ENCODE results near the gene ZDHHC20.

ZDHHC20 gene

GRCh38 chr13:21360463-21360862 lies 98.6 kb downstream of the ZDHHC20 start:
- DNase-seq, result no peak

- no peak for DNase-seq
Observed at GRCh38 chr13:21359855-21360254, 99.2 kb downstream of the ZDHHC20 start.

- no peak for DNase-seq
Observed at GRCh38 chr13:21355304-21355703, 103.8 kb downstream of the ZDHHC20 start.

- DNase-seq, result no peak
Observed at GRCh38 chr13:21354721-21355120, 104.4 kb downstream of the ZDHHC20 start.

- no peak for DNase-seq
Observed at GRCh38 chr13:21348488-21349120, 110.5 kb downstream of the ZDHHC20 start.

GRCh38 chr13:21347753-21348318 lies 111.3 kb downstream of the ZDHHC20 start:
- no peak for DNase-seq

GRCh38 chr13:21344662-21345176 lies 114.4 kb downstream of the ZDHHC20 start:
- DNase-seq, result peak; percentile 50

GRCh38 chr13:21343659-21344058 lies 115.4 kb downstream of the ZDHHC20 start:
- no peak for DNase-seq

GRCh38 chr13:21342699-21343442 lies 116.2 kb downstream of the ZDHHC20 start:
- DNase-seq, result no peak

- no peak for DNase-seq
Observed at GRCh38 chr13:21341637-21342422, 117.3 kb downstream of the ZDHHC20 start.

GRCh38 chr13:21338639-21339278 lies 120.3 kb downstream of the ZDHHC20 start:
- DNase-seq, result no peak

GRCh38 chr13:21338156-21338555 lies 120.9 kb downstream of the ZDHHC20 start:
- no peak for DNase-seq

GRCh38 chr13:21336609-21337349 lies 122.3 kb downstream of the ZDHHC20 start:
- no peak for DNase-seq

- no peak for DNase-seq
Observed at GRCh38 chr13:21333186-21333585, 125.9 kb downstream of the ZDHHC20 start.

GRCh38 chr13:21330126-21330861 lies 128.8 kb downstream of the ZDHHC20 start:
- DNase-seq, result peak; percentile 83

- DNase-seq, result peak; percentile 39
Observed at GRCh38 chr13:21328836-21329477, 130.1 kb downstream of the ZDHHC20 start.

GRCh38 chr13:21328201-21328600 lies 130.9 kb downstream of the ZDHHC20 start:
- no peak for DNase-seq

GRCh38 chr13:21326155-21327031 lies 132.7 kb downstream of the ZDHHC20 start:
- DNase-seq, result no peak

- DNase-seq, result no peak
Observed at GRCh38 chr13:21324803-21325202, 134.3 kb downstream of the ZDHHC20 start.

- DNase-seq, result no peak
Observed at GRCh38 chr13:21322988-21323387, 136.1 kb downstream of the ZDHHC20 start.

All from activated CD4-positive, alpha-beta T cell treated with anti-CD3 and anti-CD28 coated beads, Interleukin-2, Interleukin-6, amounts not matched to agents 100 ng/mL and 50 ng/mL, durations not matched to agents 16 hours and 8 hours (primary cell).